NOMO-1 treated with dmso at 0.1 percent for 144 hours (cell line): ENCODE data around the gene IL1R1.

ENCODE experiments used
- DNase-seq: peaks from one replicate; lab custom pipeline; 2025; ENCODE audit not compliant: unreplicated experiment; lab: John Stamatoyannopoulos, UW

IL1R1 gene

GRCh38 chr2:102168026-102168771 lies 25.7 kb downstream of the IL1R1 start:
- DNase-seq = no peak

- DNase-seq = peak; percentile 30
Observed at GRCh38 chr2:102171946-102172345, 29.4 kb downstream of the IL1R1 start.

GRCh38 chr2:102172745-102173144 lies 30.2 kb downstream of the IL1R1 start:
- DNase-seq = no peak

- DNase-seq = no peak
Observed at GRCh38 chr2:102176172-102176571, 33.6 kb downstream of the IL1R1 start.

GRCh38 chr2:102177814-102178478 lies 35.4 kb downstream of the IL1R1 start:
- no peak for DNase-seq

GRCh38 chr2:102179061-102179460 lies 36.5 kb downstream of the IL1R1 start:
- DNase-seq = no peak

- DNase-seq = no peak
Observed at GRCh38 chr2:102179788-102180686, 37.5 kb downstream of the IL1R1 start.

- DNase-seq = no peak
Observed at GRCh38 chr2:102180687-102180999, 38.1 kb downstream of the IL1R1 start.

GRCh38 chr2:102181376-102181775 lies 38.8 kb downstream of the IL1R1 start:
- no peak for DNase-seq

- no peak for DNase-seq
Observed at GRCh38 chr2:102181919-102182635, 39.5 kb downstream of the IL1R1 start.

GRCh38 chr2:102184018-102184417 lies 41.5 kb downstream of the IL1R1 start:
- no peak for DNase-seq

GRCh38 chr2:102184568-102184967 lies 42.0 kb downstream of the IL1R1 start:
- no peak for DNase-seq

- no peak for DNase-seq
Observed at GRCh38 chr2:102185347-102185746, 42.8 kb downstream of the IL1R1 start.

- DNase-seq = no peak
Observed at GRCh38 chr2:102186791-102187495, 44.4 kb downstream of the IL1R1 start, which contains the start of gene IL1RL2. IL1RL2 (plus strand) TSS chr2:102187023; CDS start chr2:102187868, 845 bp downstream.

GRCh38 chr2:102187496-102188150 lies 45.1 kb downstream of the IL1R1 start:
- DNase-seq = no peak

GRCh38 chr2:102190430-102191107 lies 48.0 kb downstream of the IL1R1 start:
- no peak for DNase-seq

- DNase-seq = no peak
Observed at GRCh38 chr2:102191501-102191900, 49.0 kb downstream of the IL1R1 start.

- DNase-seq = no peak
Observed at GRCh38 chr2:102193074-102193473, 50.5 kb downstream of the IL1R1 start.

- no peak for DNase-seq
Observed at GRCh38 chr2:102194609-102195268, 52.2 kb downstream of the IL1R1 start.
